Naive thymus-derived CD8-positive, alpha-beta T cell (primary cell): ENCODE data around the gene ADPRH. TPM values are rescaled to one million over a fixed set of nuclear protein-coding genes. Genes with fewer than 3 reads are reported as not detected.
A peak's percentile ranks its signal among the peaks of the same experiment; 100 is the strongest.

Experiments used
- ATAC-seq, 2 donors: fragments of 150-1000 bp; cut with Tn5 transposase in 1 of 2; sonication (Bioruptor Pico), chemical (Tn5 transposase) in 1 of 2; 1 replicate in 1 of 2; 2 replicates in 1 of 2; pipeline ENCODE4 v1.10.0; 2021; ENCODE audit warnings: mild to moderate bottlenecking in 2 of 2, moderate library complexity in 2 of 2
- POLR2A ChIA-PET: fragments of 350-600 bp; sonication (Branson Sonifier 250); formaldehyde crosslinking; loops from one replicate; lab custom pipeline; 2021; ENCODE audit warnings: antibody characterized with exemption; lab: Charles Lee
- DNase-seq, 10 donors: peaks; one replicate each; pipeline versions ENCODE4 v3.0.0 to v3.0.0-alpha.2; 2020 to 2022
- H3K27ac Mint-ChIP-seq, 10 donors: one replicate each; pipeline ENCODE4 v1.8.0; 2020 to 2022; ENCODE audit warnings: mild to moderate bottlenecking in 10 of 10, mixed read lengths in 10 of 10, moderate library complexity in 4 of 10, inconsistent platforms in 1 of 10
- H3K27me3 Mint-ChIP-seq, 5 donors: one replicate each; pipeline ENCODE4 v1.8.0; 2021 to 2022; ENCODE audit warnings: mixed read lengths in 5 of 5
- H3K36me3 Mint-ChIP-seq, 3 donors: one replicate each; pipeline ENCODE4 v1.8.0; 2020 to 2022; ENCODE audit warnings: mixed read lengths in 3 of 3, mild to moderate bottlenecking in 2 of 3, inconsistent platforms in 1 of 3
- H3K4me1 Mint-ChIP-seq, 4 donors: one replicate each; pipeline ENCODE4 v1.8.0; 2021 to 2022; ENCODE audit warnings: mixed read lengths in 4 of 4
- H3K4me3 Mint-ChIP-seq, 10 donors: one replicate each; pipeline ENCODE4 v1.8.0; 2020 to 2022; ENCODE audit warnings: mild to moderate bottlenecking in 10 of 10, mixed read lengths in 10 of 10, moderate library complexity in 6 of 10, inconsistent platforms in 1 of 10
- H3K9me3 Mint-ChIP-seq, 9 donors: one replicate each; pipeline ENCODE4 v1.8.0; 2020 to 2022; ENCODE audit warnings: mixed read lengths in 9 of 9, mild to moderate bottlenecking in 3 of 9, inconsistent platforms in 1 of 9, moderate library complexity in 1 of 9
- polyA plus RNA-seq, 3 donors: library from polyadenylated mRNA; unstranded; fragments of 300-500 nt; fragmentation: Illumina TruSeq; gene quantifications; one replicate each; pipeline ENCODE4 v1.2.3, GENCODE V29; 2021
- total RNA-seq, 8 experiments: library from RNA in 2 of 8; stranded (reverse) in 2 of 8; gene quantifications; one replicate each; pipeline ENCODE4 v1.2.3 and lab custom pipeline; 2021 to 2026

ADPRH gene
- total and polyA plus RNA-seq, 5 experiments from 2014 or later = 0.15 to 2.6 (median 0.57) TPM

GRCh38 chr3:119569156-119569555 lies 10.1 kb upstream of the ADPRH start:
- ATAC-seq (no peak), DNase-seq (no peak)
- Mint-ChIP-seq H3K4me3 (no peak overlapping the region), H3K9me3 (peaks cover 0 to 2% (median 0%) of the 10 kb centered on the region in 9 donors), H3K4me1 (no peaks in the 10 kb centered on the region), H3K27ac (no peak overlapping the region), H3K36me3 (no peaks in the 10 kb centered on the region), H3K27me3 (peaks cover 0 to 28% (median 11%) of the 10 kb centered on the region in 5 donors)
- POLR2A ChIA-PET = no interaction called here

DNA sequence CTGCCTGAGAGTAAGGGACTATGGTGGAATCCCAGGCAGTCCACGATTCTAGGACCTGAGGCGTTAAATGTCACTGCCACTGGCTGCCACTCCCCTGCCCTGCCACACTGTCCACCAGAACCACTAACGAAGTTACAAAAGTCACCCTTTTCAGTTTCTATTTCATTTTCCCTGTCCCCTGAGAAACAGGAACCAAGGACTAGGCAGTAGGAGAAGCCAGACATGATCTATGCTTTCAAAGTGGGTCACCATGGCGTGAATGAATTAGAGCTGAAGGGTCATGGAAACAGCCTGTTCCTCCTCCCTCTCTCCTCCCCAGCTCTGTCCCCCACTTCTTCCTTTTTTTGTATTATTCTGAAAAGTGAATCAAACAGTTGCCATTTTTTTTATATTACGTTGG lies 9.1 kb upstream of the ADPRH start:
- H3K27ac Mint-ChIP-seq = peak overlapping the region in 1 of 10 donors; percentile 10
- DNase-seq (no peak), ATAC-seq (no peak)
- H3K36me3 Mint-ChIP-seq = no peaks in the 10 kb centered on the region
- POLR2A ChIA-PET = no interaction called here
- no peak overlapping the region for H3K4me3 Mint-ChIP-seq
- peaks cover 0 to 28% (median 11%) of the 10 kb centered on the region in 5 donors for H3K27me3 Mint-ChIP-seq
- no peaks in the 10 kb centered on the region for H3K4me1 Mint-ChIP-seq
- H3K9me3 Mint-ChIP-seq = peaks cover 0 to 2% (median 0%) of the 10 kb centered on the region in 9 donors

GRCh38 chr3:119571230-119571629 lies 8.1 kb upstream of the ADPRH start:
- Mint-ChIP-seq H3K4me1 (no peaks in the 10 kb centered on the region), H3K27ac (no peak overlapping the region), H3K36me3 (no peaks in the 10 kb centered on the region), H3K27me3 (peaks cover 0 to 28% (median 11%) of the 10 kb centered on the region in 5 donors), H3K4me3 (no peak overlapping the region), H3K9me3 (peaks cover 0 to 2% (median 0%) of the 10 kb centered on the region in 9 donors)
- POLR2A ChIA-PET = no interaction called here
- ATAC-seq (no peak), DNase-seq (no peak)

DNA sequence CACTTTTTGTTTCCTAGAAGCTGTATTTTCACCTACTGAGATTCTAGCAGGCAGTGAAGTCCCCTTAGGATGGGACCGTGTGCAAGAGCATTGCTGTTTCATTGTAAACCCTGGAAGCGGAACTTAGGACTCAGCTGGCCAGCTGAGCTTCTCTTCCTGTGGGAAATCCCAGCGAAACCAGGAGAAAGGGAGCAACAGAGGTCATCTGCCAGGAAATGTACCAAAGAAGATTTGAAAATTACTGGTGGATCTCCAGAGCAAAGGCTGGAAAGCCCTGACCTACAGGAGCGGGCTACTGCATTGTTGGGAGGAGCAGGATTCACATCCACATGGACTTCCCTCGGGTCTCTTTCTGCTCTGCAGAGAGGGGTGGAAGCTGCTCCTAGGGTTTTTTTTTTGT lies 7.6 kb upstream of the ADPRH start:
- H3K9me3 Mint-ChIP-seq = peaks cover 0 to 2% (median 0%) of the 10 kb centered on the region in 9 donors
- ATAC-seq (no peak), DNase-seq (no peak)
- H3K36me3 Mint-ChIP-seq = no peaks in the 10 kb centered on the region
- no peak overlapping the region for H3K27ac Mint-ChIP-seq
- H3K4me1 Mint-ChIP-seq = no peaks in the 10 kb centered on the region
- POLR2A ChIA-PET = no interaction called here
- H3K27me3 Mint-ChIP-seq = peaks cover 0 to 28% (median 11%) of the 10 kb centered on the region in 5 donors
- no peak overlapping the region for H3K4me3 Mint-ChIP-seq

GRCh38 chr3:119575507-119575906 lies 3.8 kb upstream of the ADPRH start:
- Mint-ChIP-seq H3K4me1 (peaks cover 8 to 19% (median 12%) of the 10 kb centered on the region in 4 donors), H3K27me3 (peaks cover 0 to 17% (median 5%) of the 10 kb centered on the region in 5 donors), H3K36me3 (no peaks in the 10 kb centered on the region), H3K27ac (no peak overlapping the region), H3K9me3 (peaks cover 0 to 2% (median 0%) of the 10 kb centered on the region in 9 donors), H3K4me3 (no peak overlapping the region)
- DNase-seq (no peak), ATAC-seq (no peak)
- POLR2A ChIA-PET = no interaction called here

DNA sequence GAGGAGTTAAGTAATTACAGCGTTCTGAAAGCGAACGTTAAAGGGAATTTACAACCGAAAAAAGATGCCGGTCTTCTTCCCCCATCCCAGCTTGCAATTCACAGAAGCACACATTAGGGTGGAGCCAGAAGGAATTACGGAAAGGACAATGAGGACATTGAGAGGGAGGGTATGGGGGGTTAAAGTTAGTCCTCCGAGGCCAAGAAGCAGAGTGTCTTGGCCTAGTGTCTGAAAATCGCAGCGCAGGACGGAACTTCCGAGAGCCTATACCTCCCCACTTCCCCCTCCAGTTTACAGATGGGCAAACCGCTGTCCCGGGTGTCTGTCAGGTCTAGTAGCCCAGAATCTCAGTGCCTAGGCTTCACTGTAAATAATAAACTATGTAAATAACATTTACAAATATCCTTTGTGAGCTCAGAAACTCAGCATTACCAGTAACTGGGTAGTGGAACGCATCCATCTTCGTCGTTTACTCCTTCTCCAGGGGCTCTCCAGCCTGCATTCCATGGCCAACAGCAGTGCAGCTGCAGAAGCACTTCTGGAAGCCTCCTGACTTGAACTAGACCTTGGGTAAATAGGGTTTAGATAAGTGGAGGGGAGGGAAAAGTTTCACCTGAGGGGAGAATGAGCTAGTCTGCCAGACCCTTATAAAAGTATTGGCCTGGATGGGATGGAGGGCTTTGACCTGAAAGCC lies 922 bp downstream of the ADPRH start:
- peak; percentile 63 to 64 for ATAC-seq
- peak in 1 of 10 donors; percentile 5 for DNase-seq
- H3K27ac Mint-ChIP-seq = peak overlapping the region; percentile 81 to 92 (median 88)
- H3K4me1 Mint-ChIP-seq = peaks cover 10 to 19% (median 14%) of the 10 kb centered on the region in 4 donors
- peak overlapping the region; percentile 90 to 99 (median 96) for H3K4me3 Mint-ChIP-seq
- POLR2A ChIA-PET = interaction anchor here (1.2 kb wide), 1 partner anchor 82 kb away, joined by 3 read pairs; the partner anchor contains the start of gene TIMMDC1
- peaks cover 0 to 7% (median 4%) of the 10 kb centered on the region in 5 donors for H3K27me3 Mint-ChIP-seq
- H3K9me3 Mint-ChIP-seq = no peaks in the 10 kb centered on the region
- H3K36me3 Mint-ChIP-seq = no peaks in the 10 kb centered on the region

- no peaks in the 10 kb centered on the region for H3K36me3 Mint-ChIP-seq
- no peak overlapping the region for H3K4me3 Mint-ChIP-seq
- DNase-seq (no peak), ATAC-seq (no peak)
- H3K27ac Mint-ChIP-seq = no peak overlapping the region
- no peaks in the 10 kb centered on the region for H3K9me3 Mint-ChIP-seq
- POLR2A ChIA-PET = no interaction called here
- H3K4me1 Mint-ChIP-seq = peaks cover 10 to 19% (median 14%) of the 10 kb centered on the region in 4 donors
- H3K27me3 Mint-ChIP-seq = peaks cover 0 to 7% (median 4%) of the 10 kb centered on the region in 5 donors
Observed at GRCh38 chr3:119582178-119582577, 2.9 kb downstream of the ADPRH start.

- Mint-ChIP-seq H3K27me3 (peaks cover 2 to 26% (median 6%) of the 10 kb centered on the region in 5 donors), H3K4me3 (no peak overlapping the region), H3K27ac (no peak overlapping the region), H3K36me3 (peaks cover 0 to 2% (median 2%) of the 10 kb centered on the region in 3 donors), H3K9me3 (peaks cover 0 to 1% (median 0%) of the 10 kb centered on the region in 9 donors), H3K4me1 (peaks cover 3 to 30% (median 4%) of the 10 kb centered on the region in 4 donors)
- ATAC-seq = no peak
- DNase-seq = no peak
- POLR2A ChIA-PET = no interaction called here
Observed at GRCh38 chr3:119585208-119585607, 5.9 kb downstream of the ADPRH start.

GRCh38 chr3:119585856-119586570 lies 6.7 kb downstream of the ADPRH start:
- Mint-ChIP-seq H3K4me3 (no peak overlapping the region), H3K9me3 (peaks cover 0 to 4% (median 0%) of the 10 kb centered on the region in 9 donors), H3K27me3 (peaks cover 2 to 29% (median 9%) of the 10 kb centered on the region in 5 donors), H3K4me1 (peaks cover 0 to 30% (median 1%) of the 10 kb centered on the region in 4 donors), H3K36me3 (peaks cover 0 to 2% (median 2%) of the 10 kb centered on the region in 3 donors), H3K27ac (no peak overlapping the region)
- no peak for DNase-seq
- ATAC-seq = no peak
- POLR2A ChIA-PET = no interaction called here

DNA sequence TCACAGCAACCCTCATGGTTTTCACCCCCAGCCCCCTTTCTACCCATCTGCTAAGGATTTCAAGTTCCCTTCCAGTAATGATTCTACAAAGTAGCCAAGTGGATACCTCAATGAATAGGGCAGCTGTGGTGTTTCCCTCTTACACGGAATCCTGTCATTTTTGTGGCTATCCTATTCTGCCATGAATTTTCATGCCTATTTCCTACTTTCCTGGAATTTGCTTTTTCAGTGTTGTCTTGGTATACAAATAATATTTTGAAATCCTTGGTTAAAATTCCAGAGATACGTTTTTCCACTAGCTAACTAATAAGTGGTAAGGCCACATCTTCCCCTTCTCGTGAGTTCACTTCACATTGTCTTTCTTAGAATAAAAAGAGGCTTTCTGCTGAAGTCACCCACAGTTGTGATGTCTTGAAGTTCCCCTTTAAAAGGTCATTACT lies 7.5 kb downstream of the ADPRH start:
- H3K27me3 Mint-ChIP-seq = peaks cover 2 to 29% (median 9%) of the 10 kb centered on the region in 5 donors
- peaks cover 0 to 30% (median 1%) of the 10 kb centered on the region in 4 donors for H3K4me1 Mint-ChIP-seq

DNA sequence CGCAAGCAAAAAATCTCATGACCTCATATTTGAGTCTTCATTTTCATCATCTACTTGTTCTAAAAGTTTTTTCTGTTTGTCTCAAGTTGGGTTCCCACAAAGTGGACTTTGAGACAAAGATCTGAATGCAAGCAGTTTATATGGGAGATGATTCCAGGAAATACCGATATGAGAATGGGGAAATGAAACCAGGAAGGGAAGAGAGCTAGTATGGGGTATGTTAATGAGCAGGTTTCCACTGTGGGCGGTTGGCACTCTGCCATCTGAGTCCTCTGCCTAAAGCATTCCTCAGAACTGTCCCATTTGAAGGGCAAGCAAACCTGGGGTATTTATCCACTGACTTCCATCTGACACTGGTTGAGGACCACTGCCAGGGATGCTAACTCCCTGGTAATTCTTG lies 8.8 kb downstream of the ADPRH start:
- DNase-seq = no peak

More for the DNA sequence above, 7.5 kb downstream of the ADPRH start:
- POLR2A ChIA-PET = no interaction called here
- ATAC-seq (no peak), DNase-seq (no peak)
- Mint-ChIP-seq H3K36me3 (peaks cover 0 to 2% (median 2%) of the 10 kb centered on the region in 3 donors), H3K4me3 (no peak overlapping the region), H3K9me3 (peaks cover 0 to 7% (median 0%) of the 10 kb centered on the region in 9 donors), H3K27ac (no peak overlapping the region)

GRCh38 chr3:119589102-119589773 lies 9.9 kb downstream of the ADPRH start:
- Mint-ChIP-seq H3K4me1 (peaks cover 0 to 26% (median 1%) of the 10 kb centered on the region in 4 donors), H3K9me3 (peaks cover 0 to 7% (median 0%) of the 10 kb centered on the region in 9 donors), H3K27ac (peak overlapping the region in 2 of 10 donors; percentile 20 to 66), H3K27me3 (peaks cover 3 to 29% (median 9%) of the 10 kb centered on the region in 5 donors), H3K36me3 (peaks cover 0 to 2% (median 2%) of the 10 kb centered on the region in 3 donors), H3K4me3 (no peak overlapping the region)
- DNase-seq (no peak), ATAC-seq (no peak)
- POLR2A ChIA-PET = no interaction called here

More for the DNA sequence above, 8.8 kb downstream of the ADPRH start:
- Mint-ChIP-seq H3K27me3 (peaks cover 2 to 29% (median 9%) of the 10 kb centered on the region in 5 donors), H3K27ac (no peak overlapping the region), H3K36me3 (peaks cover 0 to 2% (median 2%) of the 10 kb centered on the region in 3 donors), H3K9me3 (peaks cover 0 to 7% (median 0%) of the 10 kb centered on the region in 9 donors), H3K4me3 (no peak overlapping the region), H3K4me1 (peaks cover 0 to 26% (median 1%) of the 10 kb centered on the region in 4 donors)
- no peak for ATAC-seq
- POLR2A ChIA-PET = no interaction called here
